HG03196 (cell line): ENCODE measurements around the gene FAM120A.

Experiments
- ATAC-seq: cut with Tn5 transposase; IDR thresholded peaks from one replicate; pipeline ENCODE4 v1.9.1; 2021; ENCODE audit not compliant: unreplicated experiment

The FAM120A gene

DNA sequence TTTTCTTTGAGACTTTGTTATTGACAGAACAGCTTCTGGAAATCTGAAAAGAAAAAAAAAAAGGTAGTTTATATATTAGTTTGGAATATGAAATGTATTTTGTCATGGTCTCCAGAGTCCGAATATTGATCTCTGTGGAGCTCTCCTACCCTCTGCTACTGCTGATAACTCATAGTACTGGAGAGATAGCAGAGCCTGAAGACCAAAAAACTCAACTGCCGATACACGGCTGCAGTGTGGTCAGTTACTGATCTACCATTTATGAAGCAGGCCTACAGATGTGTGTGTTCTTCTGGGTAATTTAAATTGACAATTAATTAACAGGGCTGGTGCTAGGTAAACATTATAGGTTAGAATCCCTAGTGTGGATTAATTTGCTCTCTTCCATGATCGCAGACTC lies 3.8 kb upstream of the FAM120A start:
- no peak for ATAC-seq

GRCh38 chr9:93451849-93452709 lies 594 bp downstream of the FAM120A start:
- no peak for ATAC-seq

DNA sequence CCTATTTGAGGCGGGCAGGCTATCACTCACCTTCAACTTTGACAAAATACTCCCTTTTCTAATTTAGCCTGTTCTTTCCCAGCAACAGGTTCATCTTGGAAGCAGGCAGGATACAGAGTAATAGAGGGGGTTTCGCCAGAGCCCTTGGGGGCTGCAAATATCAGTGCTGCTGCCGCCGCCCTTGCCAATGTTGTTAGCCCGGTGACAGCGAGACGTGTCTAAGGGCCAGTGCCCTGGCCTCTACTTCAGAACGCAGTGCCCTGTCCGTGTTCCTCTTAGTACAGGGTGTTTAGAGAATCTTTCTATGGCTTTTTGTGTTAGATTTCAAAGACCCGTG lies 1.2 kb downstream of the FAM120A start:
- ATAC-seq: no peak

- peak; percentile 71 for ATAC-seq
Observed at GRCh38 chr9:93453047-93453914, 1.8 kb downstream of the FAM120A start, which contains the start of gene FAM120AOS. FAM120AOS (minus strand) TSS chr9:93453581; CDS start chr9:93452709, 872 bp downstream.

GRCh38 chr9:93456022-93456421 lies 4.5 kb downstream of the FAM120A start:
- ATAC-seq: no peak

GRCh38 chr9:93456504-93456903 lies 5.0 kb downstream of the FAM120A start:
- ATAC-seq: no peak

- no peak for ATAC-seq
Observed at GRCh38 chr9:93457006-93457405, 5.5 kb downstream of the FAM120A start.

GRCh38 chr9:93458712-93459111 lies 7.2 kb downstream of the FAM120A start:
- no peak for ATAC-seq

GRCh38 chr9:93459432-93459847 lies 8.0 kb downstream of the FAM120A start:
- ATAC-seq: no peak

- ATAC-seq: no peak
Observed at GRCh38 chr9:93460689-93461413, 9.4 kb downstream of the FAM120A start.

DNA sequence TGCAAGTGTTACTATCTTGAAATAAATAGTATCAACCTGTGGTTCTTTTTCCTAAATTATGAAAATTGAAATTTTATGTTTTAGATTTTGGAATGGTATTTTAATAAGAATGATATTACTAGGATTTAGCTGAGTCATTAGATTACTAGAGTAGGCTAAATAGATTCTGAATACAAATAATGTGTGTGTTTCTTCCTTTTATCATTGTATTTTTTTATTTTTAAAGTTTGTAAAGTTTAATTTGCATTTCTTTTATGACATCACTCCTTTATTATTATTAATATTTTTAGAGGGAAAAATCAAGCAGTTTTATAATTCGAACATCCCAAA lies 9.9 kb downstream of the FAM120A start:
- no peak for ATAC-seq

DNA sequence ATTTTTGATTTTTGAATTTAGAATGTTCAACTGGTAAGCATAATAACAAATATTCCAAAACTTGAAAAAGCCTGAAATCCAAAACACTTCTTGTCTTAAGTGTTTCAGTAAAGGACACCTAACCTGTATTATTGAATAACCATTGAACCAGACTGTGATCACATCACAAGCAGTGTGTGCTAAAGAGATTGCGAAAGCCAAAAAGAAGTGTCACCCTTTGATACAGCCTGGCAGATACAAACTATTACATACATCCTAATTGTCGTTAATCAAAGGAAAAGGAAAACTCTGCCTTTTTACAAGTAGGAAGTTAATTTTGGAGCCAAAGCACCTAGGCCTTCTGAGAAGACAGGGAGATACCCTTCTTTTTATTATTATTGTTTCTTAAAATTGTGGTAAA lies 10.3 kb downstream of the FAM120A start:
- ATAC-seq: no peak

DNA sequence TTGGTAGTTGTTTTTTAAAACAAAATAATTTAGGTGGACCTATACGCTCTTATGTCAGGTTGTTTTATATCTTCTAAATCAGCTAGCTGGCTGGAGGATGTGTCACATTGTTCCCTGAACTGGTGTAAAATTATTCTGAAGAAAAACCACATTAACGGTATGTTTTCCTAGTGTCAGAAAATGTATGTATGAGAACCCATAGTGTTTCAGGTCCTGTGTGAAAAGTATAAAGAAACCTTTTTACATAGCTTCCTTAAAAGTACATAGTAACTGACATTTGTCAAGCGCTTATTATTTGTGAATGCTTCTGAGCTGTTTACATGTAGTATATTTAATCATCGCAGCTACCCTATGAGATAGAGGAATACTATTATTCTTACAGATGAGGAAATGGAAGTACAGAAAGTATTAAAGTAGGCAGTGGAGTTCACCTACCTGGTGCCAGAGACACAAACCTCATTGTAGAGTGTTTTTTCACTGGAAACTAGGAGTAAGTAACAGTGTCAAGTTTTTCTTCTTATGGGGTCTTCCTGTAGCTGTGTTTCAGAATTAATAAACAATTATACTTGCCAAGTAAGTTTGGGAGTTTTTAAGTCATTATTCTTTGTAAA lies 12.3 kb downstream of the FAM120A start:
- ATAC-seq: no peak

DNA sequence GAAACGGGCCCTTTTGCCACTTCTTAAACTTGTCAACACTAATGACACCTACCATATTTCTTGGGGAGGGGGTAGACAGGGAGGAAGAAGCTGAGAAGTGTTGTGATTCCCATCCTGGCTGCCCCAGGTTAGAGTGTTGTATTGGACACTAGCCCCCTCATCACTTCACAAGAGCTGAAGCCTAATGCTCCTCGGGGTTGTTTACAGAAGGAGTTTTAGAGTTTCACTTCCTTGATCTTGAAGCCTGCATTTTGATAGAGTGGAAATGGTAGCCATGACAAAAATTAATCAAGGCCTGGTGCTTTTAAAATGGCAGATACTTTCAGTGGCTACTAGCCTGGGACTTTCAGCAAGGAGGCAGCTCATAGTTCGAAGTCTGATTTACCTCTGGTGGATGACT lies 12.9 kb downstream of the FAM120A start:
- no peak for ATAC-seq

- no peak for ATAC-seq
Observed at GRCh38 chr9:93464876-93465275, 13.4 kb downstream of the FAM120A start.

- ATAC-seq: no peak
Observed at GRCh38 chr9:93465855-93466254, 14.4 kb downstream of the FAM120A start.

DNA sequence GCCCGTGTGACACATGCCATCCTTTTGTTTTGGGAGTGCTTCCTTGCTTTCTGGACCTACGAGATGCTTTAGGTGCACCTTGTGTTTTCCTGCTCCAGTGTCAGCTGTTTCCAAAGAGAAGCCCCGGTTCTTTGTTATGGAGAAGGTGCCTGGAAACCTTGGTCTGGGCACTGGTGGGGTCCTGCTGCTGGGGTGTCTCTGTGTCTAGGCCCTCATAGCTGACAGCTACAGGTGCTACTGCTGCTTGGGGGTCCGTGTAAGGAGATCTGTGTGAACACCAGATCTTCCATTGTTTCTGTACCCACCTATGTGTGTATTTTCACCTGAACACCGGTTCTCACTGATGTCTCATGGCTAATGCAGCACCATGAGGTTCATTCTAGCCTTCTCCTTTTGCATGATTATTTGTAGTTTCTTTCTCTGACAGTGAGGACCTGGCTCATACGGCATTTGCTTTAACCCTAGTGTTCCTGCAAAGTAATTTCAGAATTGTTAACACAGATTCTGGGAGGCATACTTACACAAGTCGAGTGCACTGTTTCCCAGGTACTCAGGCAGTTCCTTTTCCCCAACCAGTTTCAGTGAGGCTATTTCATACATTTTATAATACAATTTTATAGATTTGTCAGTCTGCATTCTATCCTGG lies 15.1 kb downstream of the FAM120A start:
- no peak for ATAC-seq

- no peak for ATAC-seq
Observed at GRCh38 chr9:93467062-93467416, 15.6 kb downstream of the FAM120A start.

DNA sequence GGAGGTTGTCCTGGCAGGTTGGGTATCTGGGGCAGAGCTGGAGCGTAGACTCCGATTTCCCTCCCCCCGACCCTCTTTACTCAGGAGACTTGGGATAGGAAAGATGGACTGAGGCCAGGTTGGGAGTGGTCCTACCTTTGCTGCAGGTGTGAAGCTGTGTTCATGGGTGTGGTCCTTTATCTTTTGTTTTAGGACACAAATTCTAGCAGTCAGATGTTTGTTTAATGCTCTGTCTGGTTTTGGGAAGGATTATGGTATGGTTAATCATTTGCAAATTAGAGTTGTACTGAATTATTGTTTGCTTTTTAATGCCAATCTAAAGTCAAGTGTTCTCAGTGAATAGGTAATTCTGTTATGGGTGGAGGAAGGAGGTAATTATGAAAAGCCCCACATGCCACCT lies 16.0 kb downstream of the FAM120A start:
- ATAC-seq: no peak

GRCh38 chr9:93468763-93469456 lies 17.4 kb downstream of the FAM120A start:
- no peak for ATAC-seq
